ENCODE measurements around the gene PACS1.

PACS1 gene

DNA sequence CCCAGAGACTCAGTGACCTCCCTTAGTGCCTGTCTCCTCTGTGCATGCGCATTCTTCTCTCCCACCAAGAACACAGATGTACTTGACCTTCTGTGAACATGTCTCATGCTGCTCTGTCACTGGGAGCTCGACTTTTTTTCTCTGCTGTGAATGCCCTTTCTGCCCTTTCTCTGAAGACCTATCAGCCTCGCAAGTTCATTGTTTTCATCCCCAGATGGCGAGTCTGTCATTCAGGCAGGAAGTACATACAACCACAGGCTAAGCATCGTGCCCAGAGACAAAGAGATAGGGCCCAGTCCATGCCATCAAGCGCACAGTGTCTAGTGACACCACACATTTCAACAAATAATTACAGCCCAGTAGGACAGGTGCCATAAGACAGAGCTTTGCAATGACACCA, 148.0 kb downstream of the PACS1 start:
- no peaks in the 10 kb centered on the region for H3K36me3 ChIP-seq (replicated peaks; ENCODE audit: insufficient read depth, low read length)
- H4K20me1 ChIP-seq (ENCODE audit: insufficient read depth, low read length), result no peaks in the 10 kb centered on the region
- no peaks in the 10 kb centered on the region for H3K79me2 ChIP-seq (ENCODE audit: low read length)
- TF ChIP-seq CTCF (IDR thresholded peaks at IDR 0.05; ENCODE audit: low read length) (no peak), EZH2phosphoT487 (IDR thresholded peaks at IDR 0.05; ENCODE audit: low read length) (no peak), EZH2 (optimal IDR thresholded peaks at IDR 0.05; ENCODE audit: low read depth, low read length) (no peak)
- H3K27ac ChIP-seq (ENCODE audit: low read length), result no peak overlapping the region
- H3K4me1 ChIP-seq (ENCODE audit: low read length), result peaks cover 14% of the 10 kb centered on the region
- peak; percentile 9 for DNase-seq
- H3F3A ChIP-seq (ENCODE audit: insufficient read depth, low read length), result peaks cover 13% of the 10 kb centered on the region
- no peak overlapping the region for H3K9ac ChIP-seq (ENCODE audit: low read length)
- no peak overlapping the region for H2AFZ ChIP-seq (ENCODE audit: low read length)
- no peaks in the 10 kb centered on the region for H3K27me3 ChIP-seq (replicated peaks; ENCODE audit: insufficient read depth, low read length)
- no peak overlapping the region for H3K4me3 ChIP-seq (ENCODE audit: low read length)
- H3K4me2 ChIP-seq (ENCODE audit: low read depth, low read length), result no peak overlapping the region
- no peaks in the 10 kb centered on the region for H3K9me2 ChIP-seq (replicated peaks; ENCODE audit: insufficient read depth, low read length)
- H3K9me3 ChIP-seq (replicated peaks; ENCODE audit: insufficient read depth, low read length), result no peaks in the 10 kb centered on the region

GRCh38 chr11:66218846-66219620, 149.0 kb downstream of the PACS1 start:
- Histone ChIP-seq H3K36me3 (replicated peaks; ENCODE audit: insufficient read depth, low read length) (no peaks in the 10 kb centered on the region), H3K4me2 (ENCODE audit: low read depth, low read length) (no peak overlapping the region), H3K4me1 (ENCODE audit: low read length) (peaks cover 14% of the 10 kb centered on the region), H3K27me3 (replicated peaks; ENCODE audit: insufficient read depth, low read length) (no peaks in the 10 kb centered on the region), H2AFZ (ENCODE audit: low read length) (no peak overlapping the region), H3K9me3 (replicated peaks; ENCODE audit: insufficient read depth, low read length) (no peaks in the 10 kb centered on the region), H3K79me2 (ENCODE audit: low read length) (no peaks in the 10 kb centered on the region), H3K9me2 (replicated peaks; ENCODE audit: insufficient read depth, low read length) (no peaks in the 10 kb centered on the region), H3K27ac (ENCODE audit: low read length) (no peak overlapping the region), H4K20me1 (ENCODE audit: insufficient read depth, low read length) (no peaks in the 10 kb centered on the region), H3F3A (ENCODE audit: insufficient read depth, low read length) (peaks cover 13% of the 10 kb centered on the region), H3K4me3 (ENCODE audit: low read length) (no peak overlapping the region), H3K9ac (ENCODE audit: low read length) (no peak overlapping the region)
- no peak for DNase-seq
- TF ChIP-seq EZH2phosphoT487 (IDR thresholded peaks at IDR 0.05; ENCODE audit: low read length) (no peak), CTCF (IDR thresholded peaks at IDR 0.05; ENCODE audit: low read length) (no peak), EZH2 (optimal IDR thresholded peaks at IDR 0.05; ENCODE audit: low read depth, low read length) (no peak)

DNA sequence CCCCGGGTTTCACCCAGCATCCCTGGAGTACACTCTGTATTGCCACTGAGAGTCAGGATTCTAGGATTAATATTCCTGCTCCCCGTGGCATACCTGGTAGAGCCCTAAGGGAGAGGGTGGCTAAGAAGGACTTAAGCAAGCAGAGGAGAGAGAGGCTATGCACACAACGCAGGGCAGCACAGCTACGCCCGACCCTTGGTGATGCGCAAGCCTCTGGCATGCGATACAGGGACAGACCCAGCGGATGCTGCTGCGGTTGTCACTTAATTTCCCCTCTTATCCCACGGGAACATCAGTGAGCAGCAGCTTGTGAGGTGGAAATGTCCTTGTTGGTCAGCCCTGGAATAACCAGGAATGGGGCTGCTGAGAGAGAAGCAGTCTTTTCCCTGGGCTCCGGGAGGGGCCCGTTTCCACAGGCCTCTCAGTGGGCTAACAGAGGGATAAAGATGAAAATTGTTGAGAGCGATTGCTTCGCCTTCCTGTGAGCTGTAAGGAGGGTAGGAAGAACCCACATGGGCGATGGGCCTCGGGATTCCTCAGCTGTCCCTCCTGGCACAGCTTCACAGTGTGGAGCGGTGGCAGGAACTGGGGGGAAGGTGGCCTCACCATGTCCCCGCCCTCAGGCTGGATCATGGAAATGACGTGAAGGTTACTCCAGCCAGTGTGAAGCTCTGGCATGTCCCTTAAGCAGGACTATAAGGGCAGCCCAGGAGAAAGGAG, 149.9 kb downstream of the PACS1 start:
- Histone ChIP-seq H3K9me3 (replicated peaks; ENCODE audit: insufficient read depth, low read length) (no peaks in the 10 kb centered on the region), H3K4me1 (ENCODE audit: low read length) (peaks cover 14% of the 10 kb centered on the region), H3K79me2 (ENCODE audit: low read length) (no peaks in the 10 kb centered on the region), H3K9me2 (replicated peaks; ENCODE audit: insufficient read depth, low read length) (no peaks in the 10 kb centered on the region), H3F3A (ENCODE audit: insufficient read depth, low read length) (peaks cover 13% of the 10 kb centered on the region), H3K4me3 (ENCODE audit: low read length) (no peak overlapping the region), H3K4me2 (ENCODE audit: low read depth, low read length) (no peak overlapping the region), H3K27me3 (replicated peaks; ENCODE audit: insufficient read depth, low read length) (no peaks in the 10 kb centered on the region), H4K20me1 (ENCODE audit: insufficient read depth, low read length) (no peaks in the 10 kb centered on the region), H3K36me3 (replicated peaks; ENCODE audit: insufficient read depth, low read length) (no peaks in the 10 kb centered on the region), H3K27ac (ENCODE audit: low read length) (no peak overlapping the region), H3K9ac (ENCODE audit: low read length) (no peak overlapping the region), H2AFZ (ENCODE audit: low read length) (no peak overlapping the region)
- no peak for TF ChIP-seq CTCF (IDR thresholded peaks at IDR 0.05; ENCODE audit: low read length)
- no peak for TF ChIP-seq EZH2phosphoT487 (IDR thresholded peaks at IDR 0.05; ENCODE audit: low read length)
- TF ChIP-seq EZH2 (optimal IDR thresholded peaks at IDR 0.05; ENCODE audit: low read depth, low read length), result no peak
- no peak for DNase-seq

Measured in MM.1S (cell line).